Activated CD4-positive, alpha-beta T cell treated with anti-CD3 and anti-CD28 coated beads for 4 hours (primary cell): ENCODE results near the gene EFCAB6.

Experiments
- DNase-seq, 2 donors: peaks; one replicate each; pipeline ENCODE4 v3.0.0-alpha.2; 2020

Gene EFCAB6

DNA sequence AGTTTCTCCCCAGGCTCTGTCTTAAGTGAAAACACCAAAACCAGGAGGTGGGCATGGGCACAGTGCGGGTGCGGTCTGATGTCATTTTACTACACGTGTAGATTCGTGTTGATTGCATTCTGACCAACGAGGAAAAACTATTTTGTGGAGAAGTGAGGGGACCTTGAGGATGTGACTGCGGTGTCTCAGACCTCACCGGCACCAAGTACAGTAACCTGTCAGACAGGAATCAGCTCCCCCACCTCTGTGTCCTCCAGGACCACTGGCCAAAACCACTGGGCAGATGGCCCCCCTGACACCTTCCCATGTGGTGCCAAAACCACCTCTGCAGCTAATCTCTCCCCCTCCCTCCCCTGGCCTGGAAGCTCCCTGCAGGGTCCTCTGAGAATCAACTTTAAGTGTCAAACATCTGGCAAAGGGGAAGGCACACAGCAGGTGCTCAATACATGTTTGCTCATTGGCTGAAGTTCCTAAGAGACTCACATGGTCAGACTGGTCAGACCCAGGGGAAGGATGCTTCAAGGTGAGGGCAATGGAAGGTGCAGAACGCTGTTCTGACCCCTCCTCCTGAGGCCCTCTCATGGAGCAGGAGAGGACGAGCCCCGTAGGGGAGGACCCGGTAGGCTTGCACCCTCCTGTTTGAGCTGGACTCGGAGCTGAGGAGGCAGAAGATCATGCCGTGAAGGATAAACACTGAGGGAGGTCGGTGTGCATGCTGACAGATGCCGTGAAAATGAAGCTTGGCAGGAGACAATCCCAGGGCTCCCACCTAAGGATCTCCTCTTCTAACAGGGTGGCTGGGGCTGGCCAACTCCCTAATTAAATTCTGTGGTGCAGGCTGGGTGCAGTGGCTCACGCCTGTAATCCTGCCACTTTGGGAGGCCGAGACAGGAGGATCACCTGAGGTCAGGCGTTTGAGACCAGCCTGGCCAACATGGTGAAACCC lies 270.4 kb downstream of the EFCAB6 start:
- DNase-seq: no peak

DNA sequence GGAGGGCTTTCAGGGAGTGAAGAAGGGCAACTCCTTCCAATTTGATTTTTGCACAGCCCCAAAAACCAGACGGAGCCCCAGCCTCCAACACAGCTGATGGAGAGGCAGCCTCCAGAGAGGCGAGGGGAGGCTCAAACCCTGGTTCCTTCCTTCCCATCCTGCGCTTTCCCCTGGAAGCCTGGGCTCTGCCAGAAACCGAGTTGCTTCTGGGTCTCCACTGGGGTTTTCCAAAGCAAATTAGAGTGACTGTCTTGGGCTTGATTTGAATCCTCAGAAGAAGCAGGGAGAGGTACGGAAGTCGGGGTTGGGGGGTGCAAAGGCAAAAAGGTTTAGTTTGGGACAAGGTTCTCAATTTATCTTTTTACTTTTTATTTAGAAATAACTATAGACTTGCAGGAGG lies 271.1 kb downstream of the EFCAB6 start:
- no peak for DNase-seq

DNA sequence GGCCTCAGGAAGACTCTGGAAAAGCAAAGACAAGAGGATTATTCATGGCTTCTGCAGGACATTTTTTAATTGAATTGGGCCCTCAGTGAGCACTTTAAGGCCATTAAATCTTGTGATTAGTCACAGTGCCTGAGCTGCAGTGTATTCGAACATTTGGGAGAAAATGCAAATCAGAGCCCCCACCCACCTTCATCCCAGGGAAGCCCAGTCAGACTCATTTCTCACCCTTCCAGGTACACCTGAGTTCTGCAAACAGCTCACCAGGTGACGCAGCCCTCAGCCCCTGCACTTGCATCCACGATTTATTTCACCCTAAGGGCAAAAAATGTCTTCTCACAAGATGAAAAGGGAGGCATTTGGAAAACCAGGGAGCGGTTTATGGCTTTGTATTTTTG lies 271.6 kb downstream of the EFCAB6 start:
- no peak for DNase-seq

DNA sequence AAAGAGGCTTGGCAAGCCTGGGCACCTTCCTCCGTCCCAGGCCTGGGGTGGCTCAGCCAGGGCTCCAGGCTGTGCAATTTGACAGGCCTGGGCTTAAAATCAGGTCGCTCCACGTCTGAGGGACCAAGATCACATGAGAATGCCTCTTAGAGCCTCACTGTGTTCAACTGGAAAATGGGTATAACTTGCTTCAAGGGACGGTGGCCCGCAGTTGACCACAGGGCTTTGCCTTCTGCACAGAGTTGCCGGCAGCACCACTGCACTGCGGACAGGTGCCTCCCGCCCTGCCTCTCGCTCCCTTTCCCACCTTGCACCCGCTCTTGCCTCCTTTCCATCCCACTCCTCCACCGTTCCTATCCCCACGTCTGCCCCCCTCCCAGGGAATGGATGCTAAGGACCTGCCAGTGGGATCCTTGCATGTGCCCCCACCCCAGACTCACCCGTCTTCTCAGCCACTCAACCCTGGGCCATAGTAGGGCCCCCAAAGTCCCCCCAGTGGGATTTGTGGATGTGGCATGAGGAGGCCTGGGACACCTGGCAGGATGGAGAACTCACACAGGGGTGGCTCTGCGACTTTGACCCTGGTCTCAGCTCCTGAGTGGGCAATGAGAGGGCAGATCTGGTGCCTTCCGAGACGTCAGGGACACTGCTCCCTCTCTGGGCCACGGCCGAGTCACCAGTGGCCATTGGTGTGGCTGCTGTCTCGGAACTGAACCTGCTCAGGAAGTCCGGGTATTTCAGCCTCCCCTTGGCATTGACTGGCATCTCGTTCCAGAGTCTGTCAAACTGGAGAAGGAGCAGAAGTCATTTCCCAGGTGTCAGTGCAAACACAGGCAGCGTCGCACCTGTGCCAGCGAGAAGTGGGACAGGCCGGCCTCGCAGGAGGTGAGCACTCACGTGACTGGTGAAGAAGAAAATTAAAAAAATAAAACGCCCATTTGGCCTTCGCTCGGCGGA lies 272.3 kb downstream of the EFCAB6 start:
- DNase-seq: no peak

DNA sequence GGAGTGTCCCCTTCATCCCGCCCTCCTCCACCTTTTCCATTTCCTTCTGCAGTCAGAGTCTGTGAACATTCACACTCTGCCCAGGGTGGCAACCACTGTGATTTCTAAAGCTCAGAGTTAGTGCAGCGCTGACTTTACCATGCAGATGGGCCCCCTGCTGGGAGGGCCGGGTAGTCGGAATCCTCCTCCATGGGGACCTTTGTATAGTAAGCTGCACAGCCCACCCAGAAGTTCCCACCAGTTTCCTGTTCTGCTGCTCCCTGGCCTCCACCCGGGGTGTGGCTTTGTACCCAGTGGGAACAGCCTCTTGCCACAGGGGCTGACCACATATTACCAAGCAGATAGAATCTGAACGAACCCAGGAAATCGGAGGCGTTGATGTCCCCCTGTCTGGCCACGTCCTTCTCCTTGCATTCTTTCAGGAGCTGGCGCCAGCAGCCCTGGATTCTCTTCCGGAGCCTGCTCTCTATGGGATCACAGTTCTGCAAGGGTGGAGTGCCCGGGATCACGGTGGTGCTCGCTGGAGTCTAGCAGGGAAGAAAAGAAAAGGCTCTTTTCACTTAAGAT lies 275.0 kb downstream of the EFCAB6 start:
- DNase-seq: no peak

DNA sequence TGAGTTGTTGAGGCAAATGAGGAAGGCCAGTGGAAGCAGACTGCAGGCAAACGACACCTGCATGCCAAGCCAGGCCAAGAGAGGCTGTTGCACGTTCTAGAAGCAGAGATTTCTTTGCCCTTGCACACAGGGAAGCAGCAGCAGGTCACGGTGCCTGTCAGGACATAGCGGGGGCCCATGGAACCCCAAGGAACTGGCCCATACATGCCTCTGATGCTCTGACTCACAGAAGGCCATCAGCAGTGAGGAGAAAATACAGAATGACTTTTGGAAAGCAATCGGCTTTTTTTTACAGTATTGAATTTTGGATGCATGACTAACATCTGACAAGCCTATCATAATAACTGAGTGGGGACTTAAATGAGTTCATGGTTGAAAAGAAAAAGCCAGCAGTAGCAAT lies 276.4 kb downstream of the EFCAB6 start:
- DNase-seq: no peak

DNA sequence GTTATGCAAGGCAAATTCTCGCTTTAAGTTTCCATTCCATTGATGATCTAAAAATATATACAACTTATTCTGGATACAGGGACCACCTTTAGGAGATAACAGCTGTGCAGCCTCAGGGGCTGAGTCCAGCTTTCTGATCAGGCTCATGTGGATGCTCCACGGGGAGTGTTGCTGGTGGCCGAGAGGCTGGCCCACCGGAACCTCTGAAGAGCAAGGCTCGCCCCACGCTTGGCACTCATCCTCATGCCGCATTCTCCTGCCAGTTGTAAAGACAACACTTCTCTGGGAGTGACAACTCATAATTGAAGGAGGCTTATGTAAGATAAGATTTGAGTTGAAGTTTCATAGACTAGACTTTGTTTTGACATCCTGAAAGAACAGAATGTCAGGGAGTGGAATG lies 276.8 kb downstream of the EFCAB6 start:
- no peak for DNase-seq

DNA sequence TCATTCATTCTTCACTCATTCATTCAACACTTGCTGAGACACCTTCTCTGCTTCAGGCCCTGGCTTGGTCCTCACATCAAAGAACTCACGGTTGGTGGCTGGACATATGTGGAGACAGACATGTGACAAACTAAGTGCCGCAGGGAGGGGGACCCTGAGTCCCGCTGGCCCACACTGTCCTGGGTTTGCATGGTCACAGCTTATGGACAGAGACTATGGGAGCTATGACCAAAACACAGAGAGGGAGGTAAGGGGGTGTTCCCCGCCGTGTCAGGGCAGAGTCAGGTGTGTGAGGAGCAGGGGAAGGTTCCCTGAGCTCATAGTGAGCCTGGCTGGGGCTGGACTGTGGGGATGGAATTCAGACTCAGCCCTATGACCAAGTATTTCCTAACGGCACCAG lies 277.2 kb downstream of the EFCAB6 start:
- no peak for DNase-seq

DNA sequence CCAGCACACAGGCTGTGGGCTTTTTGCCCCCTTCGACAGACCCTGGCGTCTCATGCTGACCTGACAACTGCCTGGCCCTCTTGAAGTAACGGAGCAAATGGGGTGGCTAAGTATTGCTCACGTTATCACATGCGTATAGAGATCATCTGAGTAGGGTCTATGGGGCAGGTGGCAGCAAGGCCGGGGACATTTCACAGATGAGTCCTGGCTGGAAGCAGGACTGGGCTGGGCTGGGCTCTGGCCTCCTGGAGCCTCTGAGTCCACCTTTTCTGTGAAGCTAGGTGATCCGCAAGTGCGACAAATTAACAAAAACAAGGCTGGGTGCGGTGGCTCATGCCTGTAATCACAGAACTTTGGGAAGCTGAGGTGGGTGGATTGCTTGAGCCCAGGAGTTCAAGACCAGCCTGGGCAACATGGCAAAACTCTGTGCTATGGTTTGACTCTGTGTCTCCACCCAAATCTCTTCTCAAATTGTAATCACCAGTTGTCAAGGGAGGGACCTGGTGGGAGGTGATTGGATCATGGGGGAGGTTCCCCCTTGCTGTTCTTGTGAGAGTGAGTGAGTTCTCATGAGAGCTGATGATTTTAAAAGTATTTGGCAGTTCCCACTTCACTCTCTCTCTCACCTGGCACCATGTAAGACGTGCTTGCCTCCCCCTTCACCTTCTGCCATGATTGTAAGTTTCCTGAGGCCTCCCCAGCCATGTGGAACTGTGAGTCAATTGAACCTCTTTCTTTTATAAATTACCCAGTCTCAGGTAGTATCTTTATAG lies 278.3 kb downstream of the EFCAB6 start:
- DNase-seq: no peak

DNA sequence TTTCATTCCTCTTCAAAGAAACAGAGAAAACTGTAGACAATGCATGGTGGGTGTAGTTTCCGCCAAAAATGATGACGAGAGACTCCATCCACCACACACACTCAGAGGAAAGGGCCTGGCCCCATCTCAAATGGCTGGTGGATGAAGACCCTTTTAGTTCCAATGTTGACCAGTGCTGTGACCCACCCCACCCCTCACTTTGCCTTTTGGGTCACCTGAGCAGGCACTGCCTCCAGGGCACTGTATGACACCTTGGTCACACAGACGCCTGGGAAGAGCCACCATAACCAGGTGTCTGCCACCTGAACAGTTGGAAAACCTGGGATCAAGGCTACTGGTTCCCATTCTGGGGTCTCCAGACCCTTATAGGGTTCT lies 279.0 kb downstream of the EFCAB6 start:
- no peak for DNase-seq

DNA sequence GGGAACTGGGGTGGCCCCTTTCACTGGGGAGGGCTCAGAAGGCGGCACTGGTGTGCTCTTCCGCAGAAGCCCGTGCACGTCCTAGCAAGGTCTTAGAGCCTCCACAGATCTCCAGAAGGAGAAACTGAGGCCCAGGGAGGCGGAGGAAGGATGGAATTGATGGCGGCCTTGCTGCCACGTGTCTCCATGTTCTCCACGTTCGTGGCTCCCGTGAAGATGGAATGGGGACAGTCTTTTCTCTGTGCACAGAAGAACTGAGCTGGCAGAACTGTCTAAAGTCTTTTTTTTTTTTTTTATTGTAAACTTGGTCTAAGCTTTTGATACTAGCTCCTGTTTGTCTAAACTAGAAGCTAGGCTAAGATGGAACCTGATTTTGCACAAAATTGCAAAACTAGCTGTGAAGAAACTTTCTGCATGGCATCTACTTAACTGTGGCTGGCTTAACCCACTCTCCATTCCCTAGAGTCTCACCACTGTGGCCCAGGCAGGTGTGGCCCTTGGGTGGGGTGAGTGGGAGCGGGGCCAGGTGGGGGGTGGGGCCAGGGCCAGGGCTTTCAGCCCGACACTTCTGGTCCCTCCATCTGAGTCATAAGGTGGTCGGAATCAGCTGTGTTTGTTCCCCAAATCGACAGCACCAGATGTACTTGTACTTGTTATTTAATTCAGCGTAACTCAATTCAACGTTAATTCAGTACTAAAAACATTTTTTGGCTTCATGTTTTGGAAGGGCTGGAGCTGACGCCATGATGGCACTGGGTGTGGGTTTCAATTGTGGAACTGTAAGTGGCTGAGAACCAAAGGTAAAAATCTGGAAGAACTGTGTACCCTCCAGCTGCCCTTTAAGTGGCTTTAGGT lies 279.6 kb downstream of the EFCAB6 start:
- no peak for DNase-seq

DNA sequence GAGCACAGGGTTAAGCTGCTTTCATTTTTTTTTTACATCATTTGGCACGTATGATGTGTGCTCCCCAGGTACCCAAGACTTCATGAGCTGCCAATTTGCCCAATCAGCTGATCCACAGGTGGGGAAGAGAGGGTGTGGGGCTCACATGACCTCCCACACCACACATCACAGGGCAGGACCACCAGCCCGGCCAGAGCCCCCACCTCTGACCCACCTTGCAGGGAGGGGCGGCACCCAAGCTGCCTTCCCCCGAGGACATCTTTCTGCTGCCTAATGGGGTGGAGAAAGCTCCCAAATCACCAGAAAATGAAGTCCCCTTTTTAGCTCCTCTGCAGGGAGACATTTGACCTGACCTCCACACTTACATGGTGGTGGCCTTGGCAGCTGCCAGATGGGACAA lies 280.5 kb downstream of the EFCAB6 start:
- no peak for DNase-seq

DNA sequence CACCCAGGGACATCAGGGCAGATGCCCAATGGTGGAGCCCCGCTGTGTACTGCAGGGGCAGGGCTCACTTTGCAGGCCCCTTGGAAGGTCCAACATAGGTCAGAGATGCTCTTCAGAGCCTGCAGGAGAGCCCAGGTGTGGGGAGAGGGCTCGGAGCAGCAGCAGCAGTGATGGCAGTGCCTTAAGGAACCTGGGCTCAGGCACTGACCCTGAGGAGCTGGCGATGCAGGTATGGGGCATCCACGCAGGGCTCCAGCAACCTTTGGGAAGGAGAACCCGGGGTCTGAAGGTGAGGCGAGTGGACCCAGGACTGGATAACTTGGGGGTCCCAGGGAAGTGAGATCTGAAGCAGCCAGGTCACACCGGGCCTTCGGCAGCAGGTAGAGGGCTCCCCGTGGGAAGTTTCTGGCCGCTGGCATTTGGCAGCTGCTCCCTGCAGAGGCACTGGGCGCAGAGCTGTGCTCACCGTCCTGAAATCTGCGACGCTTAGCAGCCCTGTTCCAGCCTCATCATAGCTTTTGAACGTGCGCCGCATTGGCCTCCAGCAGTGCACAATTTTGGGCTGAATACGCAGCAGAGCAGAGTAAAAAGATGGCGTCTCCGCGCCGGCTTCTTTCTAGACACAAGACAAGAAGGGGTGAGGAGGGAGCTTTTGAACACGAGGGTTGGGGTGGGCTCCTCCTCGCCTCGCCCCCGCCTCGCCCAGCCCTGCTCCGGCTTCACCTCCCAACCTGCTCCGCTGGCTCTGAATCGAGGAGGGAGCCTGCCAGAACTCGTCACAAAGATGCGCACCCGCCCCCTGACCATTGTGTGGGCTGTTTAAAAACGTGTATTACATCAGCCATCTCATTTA lies 281.5 kb downstream of the EFCAB6 start:
- DNase-seq: no peak

DNA sequence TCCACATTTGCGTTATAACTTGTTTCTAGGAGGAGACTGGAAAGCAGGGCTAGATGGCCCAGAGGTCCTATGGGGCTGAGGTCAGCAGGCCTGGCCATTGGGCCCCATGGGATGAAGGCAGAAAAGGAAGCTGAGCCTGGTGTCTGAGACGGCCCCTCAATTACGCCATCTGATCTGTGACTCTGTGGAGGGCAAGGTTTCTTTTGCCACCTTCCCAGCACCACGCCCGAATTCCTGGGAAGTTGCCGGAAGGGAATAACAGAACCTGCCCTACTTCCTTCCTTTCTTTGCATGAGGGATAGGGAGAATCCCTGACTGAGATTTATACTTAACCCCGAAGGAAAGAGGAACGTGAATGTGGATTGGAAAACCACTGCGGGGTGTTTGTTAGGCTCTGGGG lies 282.2 kb downstream of the EFCAB6 start:
- DNase-seq: no peak

DNA sequence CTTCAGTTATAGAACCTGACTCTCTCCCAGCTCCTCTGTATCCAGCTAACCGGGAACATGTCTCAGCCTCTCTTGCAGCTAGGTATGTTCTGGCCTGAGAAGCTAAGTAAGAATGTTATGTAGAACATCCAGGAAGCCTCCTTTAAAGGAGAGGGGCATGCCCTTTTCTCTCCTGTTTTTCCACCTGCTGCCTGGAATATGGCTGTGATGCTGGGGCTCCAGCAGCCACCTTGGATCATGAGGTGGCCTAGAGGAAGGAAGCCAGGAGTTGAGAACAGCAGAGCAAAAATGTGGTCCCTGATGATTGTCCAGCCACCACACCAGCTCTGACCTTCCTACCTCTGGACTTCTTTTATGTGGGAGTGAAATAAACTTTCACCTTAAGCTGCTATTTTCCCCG lies 282.6 kb downstream of the EFCAB6 start:
- DNase-seq: no peak

DNA sequence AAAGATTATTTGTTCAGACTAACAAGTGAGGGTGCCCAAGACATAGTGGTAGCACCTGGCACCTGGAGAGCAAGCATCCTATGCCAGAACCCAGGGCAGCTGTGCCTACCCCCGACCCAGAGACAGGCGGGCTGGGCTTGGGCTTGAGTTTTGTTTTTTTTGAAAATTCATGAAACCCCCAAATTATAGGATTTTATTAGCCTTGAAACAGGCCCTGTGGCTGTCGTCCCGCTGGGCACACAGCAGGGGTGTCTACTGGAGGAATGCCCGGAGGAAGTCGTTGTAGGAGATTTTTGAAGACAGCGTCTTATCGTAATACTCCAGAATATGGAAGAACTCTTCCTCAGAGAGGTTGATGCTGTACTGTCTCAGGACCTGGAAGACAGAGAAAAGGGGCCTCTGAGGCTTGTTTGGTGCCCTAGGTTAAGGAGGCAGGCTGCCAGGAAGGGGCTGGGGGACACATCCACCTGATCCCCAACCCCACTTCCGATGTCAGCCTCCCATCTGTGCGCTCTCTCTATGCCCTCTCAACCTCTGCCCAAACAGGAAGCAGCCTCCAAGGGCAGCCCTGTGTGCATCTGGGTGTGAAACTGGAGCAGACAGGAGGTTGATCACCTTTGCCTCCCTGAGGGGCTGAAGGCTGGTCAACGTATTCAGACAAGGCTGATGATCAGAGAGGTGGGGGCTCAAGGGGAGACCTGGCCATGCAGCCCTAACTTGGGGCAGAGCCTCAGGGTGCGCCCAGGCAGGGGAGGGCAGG lies 283.3 kb downstream of the EFCAB6 start:
- no peak for DNase-seq

DNA sequence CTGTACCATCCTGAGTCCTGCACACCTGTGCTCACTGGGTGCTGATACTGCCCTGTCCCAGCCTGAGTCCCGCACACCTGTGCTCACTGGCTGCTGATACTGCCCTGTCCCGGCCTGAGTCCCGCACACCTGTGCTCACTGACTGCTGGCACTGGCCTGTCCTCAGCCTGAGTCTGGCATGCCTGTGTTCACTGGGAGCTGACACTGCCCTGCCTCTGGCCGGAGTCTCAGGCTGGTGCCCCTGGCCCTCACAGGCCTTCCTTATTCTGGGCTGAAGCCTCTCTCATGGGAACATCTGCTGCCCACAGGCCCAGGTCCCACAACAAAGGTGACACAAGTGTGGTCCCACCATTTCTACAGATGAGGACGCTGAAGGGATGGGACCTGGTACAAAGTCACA lies 285.2 kb downstream of the EFCAB6 start:
- no peak for DNase-seq

DNA sequence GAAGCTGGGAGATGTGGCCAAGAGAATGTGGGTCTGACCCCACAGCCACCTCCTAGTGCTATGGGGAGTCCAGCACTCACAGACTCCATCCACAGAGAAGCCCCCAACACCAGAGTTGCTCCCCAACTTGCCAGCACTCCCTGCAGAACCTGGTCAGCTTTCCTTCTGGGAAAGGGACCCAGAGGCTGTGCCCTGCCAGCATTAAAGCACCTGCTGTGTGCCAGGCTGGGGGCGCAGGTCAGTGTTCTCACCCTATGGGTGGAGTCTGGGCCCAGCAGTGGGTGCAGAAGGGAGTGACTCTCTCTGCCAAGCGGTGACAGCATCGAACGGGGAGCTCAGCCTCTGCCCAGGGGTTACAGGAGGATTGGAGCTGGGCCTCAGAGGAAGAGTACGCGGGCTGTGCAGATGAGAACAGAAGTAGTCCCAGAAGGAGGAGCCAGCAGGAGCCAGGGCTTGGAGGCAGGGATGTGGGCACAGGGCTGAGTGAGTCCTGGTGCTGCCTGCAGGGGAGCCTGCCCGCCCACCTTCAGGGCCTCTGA lies 285.9 kb downstream of the EFCAB6 start:
- DNase-seq: no peak

DNA sequence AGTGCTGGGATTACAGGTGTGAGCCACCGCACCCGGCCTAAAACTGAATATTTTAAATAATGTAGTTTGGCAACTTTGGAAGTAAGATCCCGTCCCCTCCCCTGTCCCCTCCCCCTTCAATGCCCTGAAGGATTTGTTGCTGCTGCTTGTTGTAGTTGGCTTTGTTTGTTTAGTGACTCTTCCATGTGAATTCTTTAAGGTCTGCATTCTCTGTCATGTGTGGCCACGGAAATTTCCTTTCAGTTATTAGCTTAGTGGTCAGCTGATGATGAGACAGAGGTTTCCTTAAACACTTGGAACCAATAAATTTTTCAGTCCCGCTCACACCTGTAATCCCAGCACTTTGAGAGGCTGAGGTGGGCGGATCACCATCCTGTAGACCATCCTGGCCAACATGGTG lies 290.4 kb downstream of the EFCAB6 start:
- no peak for DNase-seq

DNA sequence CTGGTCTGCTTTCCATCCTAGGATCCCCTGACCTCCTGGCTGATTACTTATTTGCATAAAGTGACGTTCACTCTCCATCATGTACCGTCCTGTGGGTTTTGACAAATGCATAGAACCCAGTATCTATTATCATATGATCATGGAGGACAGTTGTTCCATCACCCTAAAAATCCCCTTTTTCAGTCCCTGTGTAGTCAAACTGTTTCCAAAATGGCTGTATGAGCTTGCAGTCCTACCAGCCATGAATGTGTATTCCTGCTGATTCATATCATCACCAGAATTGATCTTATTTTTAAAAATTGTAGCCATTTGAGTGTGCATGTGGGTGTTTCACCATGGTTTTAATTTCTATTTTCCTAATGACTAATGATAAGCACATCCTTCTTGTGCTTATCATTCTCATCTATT lies 291.5 kb downstream of the EFCAB6 start:
- no peak for DNase-seq
